DND-41 (cell line): ENCODE data around the gene TBX4.
A peak's percentile ranks its signal among the peaks of the same experiment; 100 is the strongest.

Experiments
- ATAC-seq: fragments of 200-7000 bp; cut with Tn5 transposase; 3 replicates; pipeline ENCODE4 v1.9.1; 2021; ENCODE audit warnings: low read depth; ENCODE audit not compliant: insufficient read depth
- DNase-seq: peaks from one replicate; pipeline ENCODE4 v3.0.0-alpha.2; 2020
- H2AFZ ChIP-seq: 2 replicates; pipeline ENCODE4 v1.6.0; 2012; ENCODE audit warnings: low read depth, low read length
- H3K27ac ChIP-seq: 2 replicates; pipeline ENCODE4 v1.5.1; 2012; ENCODE audit warnings: low read length, inconsistent platforms
- H3K27me3 ChIP-seq: fragments of 200-600 bp; sonication (generic); 2 replicates; pipeline ENCODE4 v1.6.0; 2012; ENCODE audit warnings: low read length, mild to moderate bottlenecking, inconsistent platforms; ENCODE audit not compliant: insufficient read depth, poor library complexity
- H3K36me3 ChIP-seq: 2 replicates; pipeline ENCODE4 v1.5.1; 2012; ENCODE audit warnings: low read length, inconsistent platforms; ENCODE audit not compliant: insufficient read depth
- H3K4me1 ChIP-seq: 2 replicates; pipeline ENCODE4 v1.5.1; 2012; ENCODE audit warnings: mild to moderate bottlenecking, low read length; ENCODE audit not compliant: insufficient read depth
- H3K4me2 ChIP-seq: 2 replicates; pipeline ENCODE4 v1.6.0; 2012; ENCODE audit warnings: mild to moderate bottlenecking, moderate library complexity, low read length, inconsistent platforms; ENCODE audit not compliant: insufficient read depth
- H3K4me3 ChIP-seq, 2 experiments: fragments of 200-600 bp in 1 of 2; shearing (Covaris generic) in 1 of 2; 2 replicates each; pipeline ENCODE4 v1.5.1; 2012 to 2016; ENCODE audit warnings: inconsistent platforms in 2 of 2, low read length in 2 of 2, mild to moderate bottlenecking in 2 of 2, low read depth in 1 of 2, moderate library complexity in 1 of 2
- H3K79me2 ChIP-seq: 2 replicates; pipeline ENCODE4 v1.6.0; 2012; ENCODE audit warnings: low read length, inconsistent platforms; ENCODE audit not compliant: insufficient read depth
- H3K9ac ChIP-seq: 2 replicates; pipeline ENCODE4 v1.6.0; 2012; ENCODE audit warnings: low read depth, mild to moderate bottlenecking, inconsistent platforms, low read length, moderate library complexity
- H3K9me3 ChIP-seq: 2 replicates; pipeline ENCODE4 v1.5.1; 2012; ENCODE audit warnings: low read length, moderate library complexity, mild to moderate bottlenecking, inconsistent platforms; ENCODE audit not compliant: insufficient read depth, severe bottlenecking
- H4K20me1 ChIP-seq: 2 replicates; pipeline ENCODE4 v1.6.0; 2012; ENCODE audit warnings: low read length; ENCODE audit not compliant: insufficient read depth
- EZH2 ChIP-seq: IDR thresholded peaks from 3 replicates; pipeline ENCODE4 v1.6.1; 2012; ENCODE audit warnings: borderline replicate concordance, low read depth, mild to moderate bottlenecking, moderate library complexity, low read length, inconsistent platforms; ENCODE audit not compliant: severe bottlenecking
- TF ChIP-seq, protein P1 (sequence below): IDR thresholded peaks from 2 replicates; pipeline ENCODE4 v1.5.1; 2012; ENCODE audit warnings: borderline replicate concordance, low read length, moderate library complexity, mild to moderate bottlenecking; ENCODE audit not compliant: poor library complexity, severe bottlenecking; ENCODE audit errors: extremely low read depth

Gene TBX4

DNA sequence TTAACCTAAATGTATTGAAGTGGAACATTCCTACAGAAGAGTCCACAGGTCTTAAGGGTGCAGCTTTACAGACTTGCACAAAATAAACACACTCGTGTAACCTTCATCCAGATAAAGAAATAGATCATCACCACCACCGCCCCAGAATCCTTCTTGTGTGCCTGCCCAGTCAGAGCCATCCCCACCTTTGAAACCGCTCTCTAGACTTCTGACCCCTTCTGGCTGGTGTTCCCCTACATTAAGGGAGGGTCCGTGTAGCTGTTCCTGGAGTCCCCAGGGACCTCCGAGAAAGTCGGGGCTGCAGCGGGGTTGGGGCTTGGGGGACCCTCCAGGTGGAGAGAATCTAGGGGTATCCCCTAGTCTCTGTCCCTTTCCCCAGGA lies 9.4 kb downstream of the TBX4 start:
- Histone ChIP-seq H3K36me3 (no peaks in the 10 kb centered on the region), H3K9me3 (no peaks in the 10 kb centered on the region), H3K9ac (no peak overlapping the region), H3K27me3 (peaks cover 37% of the 10 kb centered on the region), H3K4me2 (no peak overlapping the region), H3K27ac (no peak overlapping the region), H2AFZ (no peak overlapping the region), H4K20me1 (no peaks in the 10 kb centered on the region), H3K79me2 (no peaks in the 10 kb centered on the region), H3K4me3 (no peak overlapping the region), H3K4me1 (no peaks in the 10 kb centered on the region)
- ATAC-seq (no peak), DNase-seq (no peak)
- no peak for TF ChIP-seq EZH2
- TF ChIP-seq, protein P1, sequence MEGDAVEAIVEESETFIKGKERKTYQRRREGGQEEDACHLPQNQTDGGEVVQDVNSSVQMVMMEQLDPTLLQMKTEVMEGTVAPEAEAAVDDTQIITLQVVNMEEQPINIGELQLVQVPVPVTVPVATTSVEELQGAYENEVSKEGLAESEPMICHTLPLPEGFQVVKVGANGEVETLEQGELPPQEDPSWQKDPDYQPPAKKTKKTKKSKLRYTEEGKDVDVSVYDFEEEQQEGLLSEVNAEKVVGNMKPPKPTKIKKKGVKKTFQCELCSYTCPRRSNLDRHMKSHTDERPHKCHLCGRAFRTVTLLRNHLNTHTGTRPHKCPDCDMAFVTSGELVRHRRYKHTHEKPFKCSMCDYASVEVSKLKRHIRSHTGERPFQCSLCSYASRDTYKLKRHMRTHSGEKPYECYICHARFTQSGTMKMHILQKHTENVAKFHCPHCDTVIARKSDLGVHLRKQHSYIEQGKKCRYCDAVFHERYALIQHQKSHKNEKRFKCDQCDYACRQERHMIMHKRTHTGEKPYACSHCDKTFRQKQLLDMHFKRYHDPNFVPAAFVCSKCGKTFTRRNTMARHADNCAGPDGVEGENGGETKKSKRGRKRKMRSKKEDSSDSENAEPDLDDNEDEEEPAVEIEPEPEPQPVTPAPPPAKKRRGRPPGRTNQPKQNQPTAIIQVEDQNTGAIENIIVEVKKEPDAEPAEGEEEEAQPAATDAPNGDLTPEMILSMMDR: no peak

DNA sequence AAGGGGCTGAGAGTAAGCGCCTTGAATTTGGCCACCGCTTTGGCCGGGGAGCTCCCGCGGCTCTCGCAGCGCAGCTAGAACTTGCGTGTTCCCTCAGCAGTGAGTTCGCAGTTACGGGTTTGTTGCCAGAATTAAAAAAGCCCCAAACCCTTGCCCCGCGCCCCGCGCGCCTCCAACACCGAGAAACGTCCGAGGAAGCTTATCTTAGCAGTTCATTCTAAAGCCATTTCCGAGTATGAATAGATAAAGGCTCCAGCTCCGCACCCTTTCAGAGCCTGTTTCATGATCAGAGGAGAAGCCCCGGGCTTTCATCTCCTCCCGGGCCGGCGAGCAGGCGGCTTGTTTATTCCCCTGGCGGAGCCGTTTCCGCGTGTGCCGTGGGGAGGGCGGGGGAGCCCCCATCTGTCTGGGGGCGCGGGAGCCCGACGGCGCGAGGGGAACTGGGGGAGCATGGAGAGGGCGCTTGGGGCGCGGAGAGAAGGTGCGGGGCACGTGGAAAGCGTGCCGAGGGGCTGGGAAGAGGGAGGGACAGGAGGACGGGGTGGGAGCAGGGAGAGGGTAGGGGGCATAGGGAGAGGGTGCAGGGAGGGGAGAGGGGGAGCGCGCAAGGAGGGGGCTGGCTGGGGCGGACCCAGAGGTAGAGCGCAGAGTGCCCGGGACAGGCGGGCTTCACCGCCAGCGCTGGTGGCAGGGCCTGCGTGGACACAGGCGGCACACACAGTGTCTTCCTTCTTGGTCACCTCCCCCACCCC lies 9.9 kb downstream of the TBX4 start:
- Histone ChIP-seq H3K27ac (no peak overlapping the region), H3K36me3 (no peaks in the 10 kb centered on the region), H3K4me3 (no peak overlapping the region), H3K27me3 (peaks cover 37% of the 10 kb centered on the region), H3K9me3 (no peaks in the 10 kb centered on the region), H3K9ac (no peak overlapping the region), H3K4me1 (no peaks in the 10 kb centered on the region), H4K20me1 (no peaks in the 10 kb centered on the region), H2AFZ (no peak overlapping the region), H3K79me2 (no peaks in the 10 kb centered on the region), H3K4me2 (no peak overlapping the region)
- TF ChIP-seq, protein P1: no peak
- peak; percentile 52 for TF ChIP-seq EZH2
- ATAC-seq (no peak), DNase-seq (no peak)

- Histone ChIP-seq H3K79me2 (no peaks in the 10 kb centered on the region), H3K9me3 (no peaks in the 10 kb centered on the region), H3K4me1 (no peaks in the 10 kb centered on the region), H3K27me3 (peaks cover 40% of the 10 kb centered on the region), H3K36me3 (no peaks in the 10 kb centered on the region), H3K27ac (no peak overlapping the region), H3K9ac (no peak overlapping the region), H3K4me2 (no peak overlapping the region), H2AFZ (no peak overlapping the region), H4K20me1 (no peaks in the 10 kb centered on the region), H3K4me3 (no peak overlapping the region)
- ATAC-seq: no peak
- TF ChIP-seq, protein P1: no peak
- no peak for TF ChIP-seq EZH2
- DNase-seq: no peak
These were observed 10.6 kb downstream of the TBX4 start for GRCh38 chr17:61462719-61463315.
